WTC11 (cell line): ENCODE results near the gene KDM4E.

Source experiments
- IRF1 ChIP-seq: sonication (generic); formaldehyde crosslinking; IDR thresholded peaks from 2 replicates; pipeline ENCODE4 v1.8.0; 2023; ENCODE audit warnings: missing genetic modification reagents
- ZNF512 ChIP-seq: sonication (generic); formaldehyde crosslinking; IDR thresholded peaks from 2 replicates; pipeline ENCODE4 v1.8.1; 2022; ENCODE audit warnings: missing genetic modification reagents, borderline replicate concordance

- TF ChIP-seq ZNF512 (no peak), IRF1 (CRISPR knock-in tag) (no peak)
These were observed 36.3 kb upstream of the KDM4E start for GRCh38 chr11:94988748-94989147.
